Measurements from ENCODE around the gene OTUB1.

The OTUB1 gene

DNA sequence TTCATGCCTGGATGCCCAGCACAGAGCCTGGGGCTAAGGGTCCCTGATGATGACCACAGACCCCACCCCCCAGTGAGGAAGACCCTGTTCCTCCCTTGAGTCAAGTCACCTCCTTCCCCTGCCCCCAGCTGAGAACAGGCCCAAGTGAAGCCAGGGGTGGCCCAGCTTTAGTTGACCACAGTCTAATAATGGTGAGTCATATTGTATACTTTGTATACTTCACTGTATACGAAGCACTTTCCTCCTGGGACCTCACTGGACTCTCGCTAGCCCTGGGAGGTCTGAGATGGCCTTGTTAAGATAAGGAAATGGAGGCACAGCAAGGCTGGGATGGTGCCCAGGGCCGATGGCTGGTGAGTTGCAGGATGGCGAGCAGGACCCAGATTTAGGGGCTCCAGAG lies 45.8 kb downstream of the OTUB1 start:
- TF ChIP-seq, protein P1, sequence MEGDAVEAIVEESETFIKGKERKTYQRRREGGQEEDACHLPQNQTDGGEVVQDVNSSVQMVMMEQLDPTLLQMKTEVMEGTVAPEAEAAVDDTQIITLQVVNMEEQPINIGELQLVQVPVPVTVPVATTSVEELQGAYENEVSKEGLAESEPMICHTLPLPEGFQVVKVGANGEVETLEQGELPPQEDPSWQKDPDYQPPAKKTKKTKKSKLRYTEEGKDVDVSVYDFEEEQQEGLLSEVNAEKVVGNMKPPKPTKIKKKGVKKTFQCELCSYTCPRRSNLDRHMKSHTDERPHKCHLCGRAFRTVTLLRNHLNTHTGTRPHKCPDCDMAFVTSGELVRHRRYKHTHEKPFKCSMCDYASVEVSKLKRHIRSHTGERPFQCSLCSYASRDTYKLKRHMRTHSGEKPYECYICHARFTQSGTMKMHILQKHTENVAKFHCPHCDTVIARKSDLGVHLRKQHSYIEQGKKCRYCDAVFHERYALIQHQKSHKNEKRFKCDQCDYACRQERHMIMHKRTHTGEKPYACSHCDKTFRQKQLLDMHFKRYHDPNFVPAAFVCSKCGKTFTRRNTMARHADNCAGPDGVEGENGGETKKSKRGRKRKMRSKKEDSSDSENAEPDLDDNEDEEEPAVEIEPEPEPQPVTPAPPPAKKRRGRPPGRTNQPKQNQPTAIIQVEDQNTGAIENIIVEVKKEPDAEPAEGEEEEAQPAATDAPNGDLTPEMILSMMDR (conservative IDR thresholded peaks at IDR 0.05; ENCODE audit: low read depth, low read length): no peak
- DNase-seq (ENCODE audit: low read depth): peak; percentile 18
- no peak overlapping the region for H3K4me3 ChIP-seq (ENCODE audit: low read depth, low read length)

DNA sequence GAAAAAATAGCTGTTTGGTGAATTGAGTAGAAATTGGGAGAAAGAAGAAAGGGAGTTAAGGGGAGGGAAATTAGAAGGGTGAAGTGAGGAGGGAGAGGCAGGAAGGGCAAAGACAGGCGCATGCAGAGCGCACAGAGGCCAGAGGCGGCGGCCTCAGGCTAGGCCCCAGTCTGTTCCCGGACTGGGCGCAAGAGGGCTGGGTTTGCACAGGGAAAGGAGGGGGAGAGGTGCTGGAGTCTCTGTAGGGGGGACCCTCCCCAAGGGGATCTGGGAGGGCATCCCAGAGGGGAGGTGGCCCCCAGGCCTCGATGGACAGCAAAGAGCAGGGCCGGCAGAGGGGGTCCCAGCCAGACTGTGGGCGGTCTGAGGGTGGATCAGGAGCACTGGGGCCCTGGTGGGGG lies 48.2 kb downstream of the OTUB1 start:
- TF ChIP-seq, protein P1 (conservative IDR thresholded peaks at IDR 0.05; ENCODE audit: low read depth, low read length): no peak
- no peak overlapping the region for H3K4me3 ChIP-seq (ENCODE audit: low read depth, low read length)
- no peak for DNase-seq (ENCODE audit: low read depth)

DNA sequence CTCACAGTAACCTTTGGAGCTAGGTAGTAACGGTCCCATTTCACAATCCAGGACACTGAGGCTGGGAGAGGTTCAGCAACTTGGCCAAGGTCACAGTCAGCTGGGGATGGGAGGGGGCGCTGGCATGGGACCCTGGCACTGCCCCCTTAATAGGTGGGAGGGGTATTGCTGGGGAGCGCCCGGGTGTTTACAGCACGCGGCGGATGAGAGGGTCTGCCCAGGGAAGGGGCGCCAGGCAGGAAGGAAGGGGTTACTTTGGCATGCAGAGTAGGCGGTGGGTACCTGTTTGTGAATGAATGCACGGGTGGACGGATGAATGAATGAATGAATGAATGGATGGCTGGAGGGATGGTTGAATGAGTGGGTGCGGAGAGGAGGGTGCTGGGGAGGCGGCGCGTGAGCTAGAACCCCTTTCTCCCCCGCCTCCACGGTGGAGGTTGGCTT lies 48.9 kb downstream of the OTUB1 start:
- TF ChIP-seq, protein P1 (conservative IDR thresholded peaks at IDR 0.05; ENCODE audit: low read depth, low read length): no peak
- DNase-seq (ENCODE audit: low read depth): no peak
- no peak overlapping the region for H3K4me3 ChIP-seq (ENCODE audit: low read depth, low read length)

DNA sequence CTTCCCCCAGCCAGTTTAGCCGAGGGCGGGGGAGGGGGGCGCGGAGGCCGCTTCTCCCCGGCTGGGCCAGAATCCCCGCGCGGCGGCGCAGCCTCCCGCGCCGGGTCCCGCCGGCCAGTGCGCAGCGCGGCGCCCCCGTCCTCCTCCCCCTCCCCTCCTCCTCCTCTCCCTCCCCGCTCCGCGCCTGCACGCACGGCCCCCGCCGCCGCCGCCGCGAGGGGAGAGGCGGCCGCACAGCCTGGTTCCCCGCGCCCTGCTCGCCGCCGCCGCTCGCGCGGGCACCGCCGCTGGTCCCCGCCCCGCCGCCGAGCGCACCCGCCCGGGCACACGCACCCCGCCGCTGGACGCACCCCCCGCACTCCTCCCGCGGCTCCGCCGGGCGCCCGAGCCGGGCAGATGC lies 49.3 kb downstream of the OTUB1 start, which contains the start of gene FLRT1:
FLRT1 (plus strand) TSS at position 356 of the 400 bp plus-strand sequence. CDS start 80,337 bp downstream, outside the sequence.
- H3K4me3 ChIP-seq (ENCODE audit: low read depth, low read length): peak within 1 kb of the TSS; percentile 41
- no peak for DNase-seq (ENCODE audit: low read depth)
- TF ChIP-seq, protein P1 (conservative IDR thresholded peaks at IDR 0.05; ENCODE audit: low read depth, low read length): no peak

DNA sequence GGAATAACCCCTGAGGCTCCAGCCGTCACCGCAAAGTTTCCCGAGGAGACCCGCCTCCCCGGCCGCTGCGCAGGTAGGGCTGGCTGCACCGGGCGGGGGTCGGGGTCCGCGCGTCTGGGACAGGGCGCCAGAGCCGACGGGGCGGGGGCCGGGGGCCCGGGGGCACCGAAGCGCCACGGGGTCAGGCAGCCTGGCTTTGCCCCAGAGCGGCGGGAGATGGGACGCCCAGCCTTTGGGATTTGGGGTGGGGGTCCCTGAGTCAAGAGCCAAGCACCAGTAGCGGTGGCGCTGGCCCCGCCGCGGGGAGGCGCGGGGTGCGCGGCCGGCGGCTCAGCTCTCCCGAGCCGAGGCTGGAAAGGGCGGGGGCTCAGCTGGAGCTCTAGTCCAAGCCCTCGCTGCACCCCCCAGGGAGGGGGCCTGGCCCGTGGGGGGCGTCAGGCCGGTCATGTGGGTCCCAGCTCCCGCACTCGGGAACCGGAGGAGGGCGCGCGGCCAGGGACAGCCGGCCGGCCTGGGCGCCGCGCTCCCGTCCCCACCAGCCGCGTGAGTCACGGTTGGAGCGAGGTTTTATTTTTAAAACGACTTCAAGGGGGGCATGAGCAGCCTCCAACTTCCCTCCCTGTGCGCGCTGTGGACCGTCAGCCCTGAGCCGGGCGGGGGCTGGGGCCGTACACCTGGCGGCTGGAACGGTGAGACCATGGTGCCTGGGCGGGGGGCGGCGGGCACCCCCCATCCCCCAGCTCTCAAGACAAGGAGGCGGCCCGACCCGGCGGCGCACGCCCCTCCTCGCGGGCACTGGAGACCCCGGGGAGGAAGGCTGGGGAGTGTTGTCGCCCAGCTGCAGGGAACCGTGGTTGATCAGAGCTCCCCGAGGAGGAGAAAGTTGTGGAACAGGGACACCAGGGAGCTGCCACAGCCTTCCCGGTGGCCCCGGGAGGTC lies 50.1 kb downstream of the OTUB1 start:
- peak overlapping the region; percentile 41 for H3K4me3 ChIP-seq (ENCODE audit: low read depth, low read length)
- TF ChIP-seq, protein P1 (conservative IDR thresholded peaks at IDR 0.05; ENCODE audit: low read depth, low read length): no peak
- peak; percentile 40 for DNase-seq (ENCODE audit: low read depth)

DNA sequence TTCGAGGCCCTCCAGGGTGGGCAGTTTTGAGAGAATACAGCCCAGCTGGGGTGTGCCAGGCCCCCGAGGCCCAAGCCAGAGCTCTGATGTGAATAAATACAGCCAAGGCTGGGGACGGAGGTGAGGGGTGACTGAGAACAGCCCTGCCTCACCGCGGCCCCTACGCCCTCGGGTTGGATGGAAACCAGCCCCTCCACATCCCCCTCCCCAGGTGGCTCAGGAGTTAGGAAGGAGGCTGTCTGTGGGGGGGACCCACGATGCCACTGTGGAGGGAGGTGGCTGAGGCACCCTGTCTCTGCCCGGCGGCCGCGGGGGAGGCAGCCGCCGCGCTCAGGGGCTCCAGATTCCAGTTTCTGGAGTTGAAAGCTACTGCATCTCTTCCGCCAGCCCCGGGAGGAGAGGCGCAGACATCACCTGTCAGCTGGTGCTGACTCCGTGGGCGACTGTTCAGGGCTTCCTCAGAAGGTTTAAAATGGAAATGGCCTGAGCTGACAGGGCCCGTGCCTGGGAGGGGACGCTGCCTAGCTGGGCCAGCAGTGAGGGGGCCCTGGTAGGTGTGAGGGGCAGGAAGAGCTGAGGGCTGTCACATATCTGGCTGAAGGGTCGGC lies 50.9 kb downstream of the OTUB1 start:
- H3K4me3 ChIP-seq (ENCODE audit: low read depth, low read length): no peak overlapping the region
- DNase-seq (ENCODE audit: low read depth): no peak
- TF ChIP-seq, protein P1 (conservative IDR thresholded peaks at IDR 0.05; ENCODE audit: low read depth, low read length): no peak
